HepG2 (cell line): ENCODE data around the gene ELMOD3. TPM values are rescaled to one million over a fixed set of nuclear protein-coding genes. Genes with fewer than 3 reads are reported as not detected.
A peak's percentile ranks its signal among the peaks of the same experiment; 100 is the strongest.

ENCODE experiments used
- AFF4 ChIP-seq: sonication (generic); formaldehyde crosslinking; IDR thresholded peaks from 2 replicates; pipeline ENCODE4 v1.4.0; 2020; ENCODE audit warnings: missing genetic modification reagents
- KAT2B ChIP-seq: fragments of 150-350 bp; IDR thresholded peaks from 2 replicates; pipeline ENCODE4 v1.6.1; 2014; ENCODE audit warnings: low read depth, low read length, borderline replicate concordance
- NR2F1 ChIP-seq, 2 experiments: fragments of 450-650 bp in 1 of 2; formaldehyde crosslinking in 1 of 2; IDR thresholded peaks; 2 replicates each; pipeline versions ENCODE4 v1.5.0 to v1.6.1; 2016 to 2020; ENCODE audit warnings: mild to moderate bottlenecking in 1 of 2, missing compliant biosample characterization in 1 of 2, missing genetic modification reagents in 1 of 2, moderate library complexity in 1 of 2
- RARA ChIP-seq: IDR thresholded peaks from 2 replicates; pipeline ENCODE4 v1.6.1; 2016; ENCODE audit warnings: missing genetic modification reagents, missing compliant biosample characterization
- SIX4 ChIP-seq: sonication (generic); formaldehyde crosslinking; IDR thresholded peaks from 2 replicates; pipeline ENCODE4 v1.4.0; 2020; ENCODE audit warnings: missing genetic modification reagents
- SMAD9 ChIP-seq: sonication (generic); formaldehyde crosslinking; IDR thresholded peaks from 2 replicates; pipeline ENCODE4 v1.5.1; 2020; ENCODE audit warnings: mild to moderate bottlenecking, missing genetic modification reagents
- ZFP82 ChIP-seq: sonication (generic); formaldehyde crosslinking; IDR thresholded peaks from 2 replicates; pipeline ENCODE4 v1.5.1; 2020; ENCODE audit warnings: mild to moderate bottlenecking, missing genetic modification reagents, borderline replicate concordance
- ZNF101 ChIP-seq: sonication (generic); formaldehyde crosslinking; IDR thresholded peaks from 2 replicates; pipeline ENCODE4 v1.4.0; 2020; ENCODE audit warnings: mild to moderate bottlenecking, low read depth, missing genetic modification reagents, borderline replicate concordance
- ZNF737 ChIP-seq: sonication (generic); formaldehyde crosslinking; IDR thresholded peaks from 2 replicates; pipeline ENCODE4 v1.5.0; 2020; ENCODE audit warnings: missing genetic modification reagents, mild to moderate bottlenecking, borderline replicate concordance
- ZNF782 ChIP-seq: sonication (generic); formaldehyde crosslinking; IDR thresholded peaks from 2 replicates; pipeline ENCODE4 v1.4.0; 2020; ENCODE audit warnings: missing genetic modification reagents, mild to moderate bottlenecking, borderline replicate concordance
- ZSCAN21 ChIP-seq: sonication (generic); formaldehyde crosslinking; IDR thresholded peaks from 2 replicates; pipeline ENCODE4 v1.8.0; 2022; ENCODE audit warnings: mild to moderate bottlenecking, missing genetic modification reagents, moderate library complexity, borderline replicate concordance
- polyA plus RNA-seq, 8 experiments: library from polyadenylated mRNA; depleted of rRNA in 3 of 8; stranded (reverse) in 7 of 8; unstranded in 1 of 8; fragments of >200 nt; fragmentation: Illumina TruSeq in 4 of 8; extraction: Trizol in 4 of 8; gene quantifications; 2 replicates each; pipeline versions ENCODE4 v1.2.1 to v1.2.3, GENCODE V29; 2011 to 2016; ENCODE audit warnings: low read depth in 4 of 8, missing spikeins in 1 of 8, mixed read lengths in 1 of 8; ENCODE audit not compliant: insufficient read depth in 1 of 8
- total RNA-seq, 5 experiments: library from RNA; depleted of rRNA; stranded (reverse); fragments of >200 nt; fragmentation: Illumina TruSeq; extraction: Trizol; gene quantifications; 2 replicates each; pipeline ENCODE4 v1.2.3, GENCODE V29; 2016; ENCODE audit warnings: low read depth in 1 of 5
- TF ChIP-seq, protein P1 (sequence below): sonication (generic); formaldehyde crosslinking; IDR thresholded peaks from 2 replicates; pipeline ENCODE4; 2020; ENCODE audit warnings: missing genetic modification reagents, mild to moderate bottlenecking, borderline replicate concordance
- TF ChIP-seq, protein P2 (sequence below): sonication (generic); formaldehyde crosslinking; IDR thresholded peaks from 2 replicates; pipeline ENCODE4 v1.8.1; 2023; ENCODE audit warnings: missing genetic modification reagents, mild to moderate bottlenecking, borderline replicate concordance
- TF ChIP-seq, protein P3 (sequence below): sonication (generic); formaldehyde crosslinking; IDR thresholded peaks from 2 replicates; pipeline ENCODE4 v1.9.0; 2022; ENCODE audit warnings: low read depth, missing genetic modification reagents
- TF ChIP-seq, protein P4 (sequence below): sonication (generic); formaldehyde crosslinking; IDR thresholded peaks from 2 replicates; pipeline ENCODE4 v1.4.0; 2020; ENCODE audit warnings: missing genetic modification reagents, borderline replicate concordance

ELMOD3 gene
- total and polyA plus RNA-seq, 2 of the 13 experiments (the other 11 are each of a cell fraction or from before 2014, with no cell fraction given), result 13.3 to 19.5 TPM

- TF ChIP-seq, protein P1, sequence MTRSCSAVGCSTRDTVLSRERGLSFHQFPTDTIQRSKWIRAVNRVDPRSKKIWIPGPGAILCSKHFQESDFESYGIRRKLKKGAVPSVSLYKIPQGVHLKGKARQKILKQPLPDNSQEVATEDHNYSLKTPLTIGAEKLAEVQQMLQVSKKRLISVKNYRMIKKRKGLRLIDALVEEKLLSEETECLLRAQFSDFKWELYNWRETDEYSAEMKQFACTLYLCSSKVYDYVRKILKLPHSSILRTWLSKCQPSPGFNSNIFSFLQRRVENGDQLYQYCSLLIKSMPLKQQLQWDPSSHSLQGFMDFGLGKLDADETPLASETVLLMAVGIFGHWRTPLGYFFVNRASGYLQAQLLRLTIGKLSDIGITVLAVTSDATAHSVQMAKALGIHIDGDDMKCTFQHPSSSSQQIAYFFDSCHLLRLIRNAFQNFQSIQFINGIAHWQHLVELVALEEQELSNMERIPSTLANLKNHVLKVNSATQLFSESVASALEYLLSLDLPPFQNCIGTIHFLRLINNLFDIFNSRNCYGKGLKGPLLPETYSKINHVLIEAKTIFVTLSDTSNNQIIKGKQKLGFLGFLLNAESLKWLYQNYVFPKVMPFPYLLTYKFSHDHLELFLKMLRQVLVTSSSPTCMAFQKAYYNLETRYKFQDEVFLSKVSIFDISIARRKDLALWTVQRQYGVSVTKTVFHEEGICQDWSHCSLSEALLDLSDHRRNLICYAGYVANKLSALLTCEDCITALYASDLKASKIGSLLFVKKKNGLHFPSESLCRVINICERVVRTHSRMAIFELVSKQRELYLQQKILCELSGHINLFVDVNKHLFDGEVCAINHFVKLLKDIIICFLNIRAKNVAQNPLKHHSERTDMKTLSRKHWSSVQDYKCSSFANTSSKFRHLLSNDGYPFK (CRISPR knock-in tag), result peak; percentile 81
- 0 out of 2 replicates have a peak, but pooled peaks have one; percentile 12 for TF ChIP-seq ZNF737 (CRISPR knock-in tag)
- peak; percentile 70; the same call in 1 of the 2 replicates for TF ChIP-seq ZNF101 (CRISPR knock-in tag)
- TF ChIP-seq, protein P2, sequence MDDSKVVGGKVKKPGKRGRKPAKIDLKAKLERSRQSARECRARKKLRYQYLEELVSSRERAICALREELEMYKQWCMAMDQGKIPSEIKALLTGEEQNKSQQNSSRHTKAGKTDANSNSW (CRISPR knock-in tag), result no peak
- no peak; the same call in 1 of the 2 replicates for TF ChIP-seq ZNF782 (CRISPR knock-in tag)
- TF ChIP-seq, protein P3, sequence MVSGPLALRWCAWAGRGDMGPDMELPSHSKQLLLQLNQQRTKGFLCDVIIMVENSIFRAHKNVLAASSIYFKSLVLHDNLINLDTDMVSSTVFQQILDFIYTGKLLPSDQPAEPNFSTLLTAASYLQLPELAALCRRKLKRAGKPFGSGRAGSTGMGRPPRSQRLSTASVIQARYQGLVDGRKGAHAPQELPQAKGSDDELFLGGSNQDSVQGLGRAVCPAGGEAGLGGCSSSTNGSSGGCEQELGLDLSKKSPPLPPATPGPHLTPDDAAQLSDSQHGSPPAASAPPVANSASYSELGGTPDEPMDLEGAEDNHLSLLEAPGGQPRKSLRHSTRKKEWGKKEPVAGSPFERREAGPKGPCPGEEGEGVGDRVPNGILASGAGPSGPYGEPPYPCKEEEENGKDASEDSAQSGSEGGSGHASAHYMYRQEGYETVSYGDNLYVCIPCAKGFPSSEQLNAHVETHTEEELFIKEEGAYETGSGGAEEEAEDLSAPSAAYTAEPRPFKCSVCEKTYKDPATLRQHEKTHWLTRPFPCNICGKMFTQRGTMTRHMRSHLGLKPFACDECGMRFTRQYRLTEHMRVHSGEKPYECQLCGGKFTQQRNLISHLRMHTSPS (CRISPR knock-in tag), result no peak; the same call in 1 of the 2 replicates
- TF ChIP-seq, protein P4, sequence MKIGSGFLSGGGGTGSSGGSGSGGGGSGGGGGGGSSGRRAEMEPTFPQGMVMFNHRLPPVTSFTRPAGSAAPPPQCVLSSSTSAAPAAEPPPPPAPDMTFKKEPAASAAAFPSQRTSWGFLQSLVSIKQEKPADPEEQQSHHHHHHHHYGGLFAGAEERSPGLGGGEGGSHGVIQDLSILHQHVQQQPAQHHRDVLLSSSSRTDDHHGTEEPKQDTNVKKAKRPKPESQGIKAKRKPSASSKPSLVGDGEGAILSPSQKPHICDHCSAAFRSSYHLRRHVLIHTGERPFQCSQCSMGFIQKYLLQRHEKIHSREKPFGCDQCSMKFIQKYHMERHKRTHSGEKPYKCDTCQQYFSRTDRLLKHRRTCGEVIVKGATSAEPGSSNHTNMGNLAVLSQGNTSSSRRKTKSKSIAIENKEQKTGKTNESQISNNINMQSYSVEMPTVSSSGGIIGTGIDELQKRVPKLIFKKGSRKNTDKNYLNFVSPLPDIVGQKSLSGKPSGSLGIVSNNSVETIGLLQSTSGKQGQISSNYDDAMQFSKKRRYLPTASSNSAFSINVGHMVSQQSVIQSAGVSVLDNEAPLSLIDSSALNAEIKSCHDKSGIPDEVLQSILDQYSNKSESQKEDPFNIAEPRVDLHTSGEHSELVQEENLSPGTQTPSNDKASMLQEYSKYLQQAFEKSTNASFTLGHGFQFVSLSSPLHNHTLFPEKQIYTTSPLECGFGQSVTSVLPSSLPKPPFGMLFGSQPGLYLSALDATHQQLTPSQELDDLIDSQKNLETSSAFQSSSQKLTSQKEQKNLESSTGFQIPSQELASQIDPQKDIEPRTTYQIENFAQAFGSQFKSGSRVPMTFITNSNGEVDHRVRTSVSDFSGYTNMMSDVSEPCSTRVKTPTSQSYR (CRISPR knock-in tag), result no peak
- no peak; the same call in 1 of the 2 replicates for TF ChIP-seq AFF4 (CRISPR knock-in tag)
- no peak; the same call in 1 of the 2 replicates for TF ChIP-seq ZFP82 (CRISPR knock-in tag)
- TF ChIP-seq ZSCAN21 (CRISPR knock-in tag), result no peak
- TF ChIP-seq NR2F1 (CRISPR knock-in tag; IDR thresholded peaks at IDR 0.05), result no peak
- TF ChIP-seq KAT2B, result no peak
- TF ChIP-seq RARA (CRISPR knock-in tag), result 0 out of 2 replicates have a peak, but pooled peaks have one; percentile 33
- TF ChIP-seq SIX4 (CRISPR knock-in tag), result peak; percentile 84
- no peak for TF ChIP-seq SMAD9 (CRISPR knock-in tag)
Measured at GRCh38 chr2:85419009-85419675, 64.6 kb downstream of the ELMOD3 start (continued).
